ENCODE measurements around the gene DMAC2.

- TF ChIP-seq CTCF (IDR thresholded peaks at IDR 0.05) (no peak), POLR2A (IDR thresholded peaks at IDR 0.05) (no peak)
Measured at GRCh38 chr19:41407271-41407670, 32.4 kb downstream of the DMAC2 start.

Measured in breast epithelium (tissue), 3 donors.